Neural cell (in vitro differentiated cells): ENCODE measurements around the gene TUBB3. TPM values are rescaled to one million over a fixed set of nuclear protein-coding genes. Genes with fewer than 3 reads are reported as not detected.

Source experiments
- H2AFZ ChIP-seq: fragments of 200-600, 300-800 bp; sonication (generic), shearing (Covaris generic); 2 replicates; pipeline ENCODE4 v1.6.0; 2014; ENCODE audit warnings: low read depth, mild to moderate bottlenecking, antibody characterized with exemption, low read length, moderate library complexity
- H3F3A ChIP-seq: fragments of 200-600 bp; shearing (Covaris generic); 2 replicates; pipeline ENCODE4 v1.6.1; 2016; ENCODE audit warnings: mild to moderate bottlenecking, moderate library complexity, mixed read lengths, antibody characterized with exemption, low read length; ENCODE audit not compliant: insufficient read depth, poor library complexity, severe bottlenecking
- H3K27ac ChIP-seq: fragments of 200-600, 300-800 bp; sonication (generic), shearing (Covaris generic); 2 replicates; pipeline ENCODE4 v1.5.1; 2014; ENCODE audit warnings: mild to moderate bottlenecking, low read length, moderate library complexity
- H3K27me3 ChIP-seq: fragments of 300-800, 200-600 bp; sonication (generic), shearing (Covaris generic); 2 replicates; pipeline ENCODE4 v1.6.0; 2014; ENCODE audit warnings: mild to moderate bottlenecking, low read depth, low read length, moderate library complexity; ENCODE audit not compliant: insufficient read depth
- H3K36me3 ChIP-seq: fragments of 300-800, 200-600 bp; sonication (generic), shearing (Covaris generic); 2 replicates; pipeline ENCODE4 v1.5.1; 2014; ENCODE audit warnings: mild to moderate bottlenecking, antibody characterized with exemption, low read length, moderate library complexity; ENCODE audit not compliant: insufficient read depth
- H3K4me2 ChIP-seq: fragments of 300-800, 200-600 bp; sonication (generic), shearing (Covaris generic); 2 replicates; pipeline ENCODE4 v1.6.0; 2014; ENCODE audit warnings: mild to moderate bottlenecking, low read length
- H3K4me3 ChIP-seq: fragments of 300-800, 200-600 bp; sonication (generic), shearing (Covaris generic); 2 replicates; pipeline ENCODE4 v1.5.1; 2014; ENCODE audit warnings: mild to moderate bottlenecking, low read length, moderate library complexity
- H3K79me2 ChIP-seq: fragments of 200-600 bp; shearing (Covaris generic); replicated peaks from 2 replicates; pipeline ENCODE4 v1.6.0; 2014; ENCODE audit warnings: mild to moderate bottlenecking, low read length, moderate library complexity; ENCODE audit not compliant: insufficient read depth
- H3K9ac ChIP-seq: fragments of 300-800, 200-600 bp; sonication (generic), shearing (Covaris generic); 2 replicates; pipeline ENCODE4 v1.6.1; 2016; ENCODE audit warnings: mild to moderate bottlenecking, low read length, mixed read lengths
- H3K9me2 ChIP-seq: fragments of 200-600 bp; shearing (Covaris generic); 2 replicates; pipeline ENCODE4 v1.6.1; 2016; ENCODE audit warnings: mild to moderate bottlenecking, low read length, mixed read lengths; ENCODE audit not compliant: insufficient read depth
- H3K9me3 ChIP-seq: fragments of 200-600, 300-800 bp; sonication (generic), shearing (Covaris generic); 2 replicates; pipeline ENCODE4 v1.6.1; 2016; ENCODE audit warnings: mild to moderate bottlenecking, mixed run types, low read length, moderate library complexity, mixed read lengths
- H4K20me1 ChIP-seq: fragments of 200-600 bp; shearing (Covaris generic); 2 replicates; pipeline ENCODE4 v1.6.1; 2016; ENCODE audit warnings: mild to moderate bottlenecking, mixed run types; ENCODE audit not compliant: insufficient read depth
- CTCF ChIP-seq: fragments of 450-650 bp; IDR thresholded peaks from 2 replicates; pipeline ENCODE4 v1.5.1; 2014; ENCODE audit warnings: antibody characterized with exemption, mild to moderate bottlenecking, moderate library complexity; ENCODE audit not compliant: poor library complexity, severe bottlenecking
- EP300 ChIP-seq: fragments of 450-650 bp; conservative IDR thresholded peaks from 2 replicates; pipeline ENCODE4 v1.6.1; 2014; ENCODE audit warnings: antibody characterized with exemption, mild to moderate bottlenecking, moderate library complexity; ENCODE audit not compliant: poor library complexity, severe bottlenecking
- EZH2 ChIP-seq: fragments of 200-600, 300-800 bp; shearing (Covaris generic), sonication (generic); IDR thresholded peaks from 2 replicates; pipeline ENCODE4 v1.6.1; 2014; ENCODE audit warnings: antibody characterized with exemption, low read length, borderline replicate concordance, mild to moderate bottlenecking; ENCODE audit not compliant: insufficient read depth, poor library complexity, severe bottlenecking
- MXI1 ChIP-seq: fragments of 450-650 bp; conservative IDR thresholded peaks from 2 replicates; pipeline ENCODE4 v1.6.1; 2014; ENCODE audit warnings: antibody characterized with exemption, mild to moderate bottlenecking; ENCODE audit not compliant: poor library complexity, severe bottlenecking
- POLR2AphosphoS5 ChIP-seq: IDR thresholded peaks from 2 replicates; pipeline ENCODE4 v1.6.1; 2012
- RAD21 ChIP-seq: fragments of 450-650 bp; conservative IDR thresholded peaks from 2 replicates; pipeline ENCODE4 v1.6.1; 2014; ENCODE audit warnings: antibody characterized with exemption, mild to moderate bottlenecking, moderate library complexity
- REST ChIP-seq: IDR thresholded peaks from 2 replicates; pipeline ENCODE4 v1.6.1; 2012; ENCODE audit warnings: borderline replicate concordance
- SMC3 ChIP-seq: fragments of 450-650 bp; conservative IDR thresholded peaks from 2 replicates; pipeline ENCODE4 v1.6.1; 2014; ENCODE audit warnings: antibody characterized with exemption, mild to moderate bottlenecking, moderate library complexity; ENCODE audit not compliant: poor library complexity
- TAF1 ChIP-seq: IDR thresholded peaks from 2 replicates; pipeline ENCODE4 v1.6.1; 2012; ENCODE audit warnings: low read depth
- polyA plus RNA-seq: library from polyadenylated mRNA; depleted of rRNA; stranded (reverse); fragments of >200 nt; gene quantifications from 2 replicates; pipeline ENCODE4 v1.2.3, GENCODE V29; 2014

The TUBB3 gene
- polyA plus RNA-seq, 1 donor from 2014 or later: 2,442 TPM

- no peak overlapping the region for H2AFZ ChIP-seq
- H3K9ac ChIP-seq: no peak overlapping the region
- H3K79me2 ChIP-seq: no peaks in the 10 kb centered on the region
- H3K27me3 ChIP-seq: no peaks in the 10 kb centered on the region
- no peak overlapping the region for H3K27ac ChIP-seq
- no peaks in the 10 kb centered on the region for H3K36me3 ChIP-seq
- H3K9me2 ChIP-seq: no peaks in the 10 kb centered on the region
- no peaks in the 10 kb centered on the region for H3F3A ChIP-seq
- H3K9me3 ChIP-seq: no peaks in the 10 kb centered on the region
- H3K4me2 ChIP-seq: no peak overlapping the region
- no peaks in the 10 kb centered on the region for H4K20me1 ChIP-seq
- H3K4me3 ChIP-seq: no peak overlapping the region
- no peak for TF ChIP-seq TAF1
- no peak for TF ChIP-seq RAD21
- no peak for TF ChIP-seq REST
- TF ChIP-seq EP300: no peak
- no peak for TF ChIP-seq CTCF
- no peak for TF ChIP-seq MXI1
- TF ChIP-seq EZH2: no peak
- TF ChIP-seq POLR2AphosphoS5: no peak
- no peak for TF ChIP-seq SMC3
These were observed 17.5 kb upstream of the TUBB3 start for GRCh38 chr16:89905511-89906139.

- H3K79me2 ChIP-seq: no peaks in the 10 kb centered on the region
- no peak overlapping the region for H3K27ac ChIP-seq
- H3K9me3 ChIP-seq: no peaks in the 10 kb centered on the region
- no peaks in the 10 kb centered on the region for H3K36me3 ChIP-seq
- TF ChIP-seq RAD21 (no peak), POLR2AphosphoS5 (no peak), REST (no peak), CTCF (no peak), SMC3 (no peak), EZH2 (no peak), TAF1 (no peak), EP300 (no peak), MXI1 (no peak)
- H3K4me2 ChIP-seq: no peak overlapping the region
- no peak overlapping the region for H3K9ac ChIP-seq
- H3K4me3 ChIP-seq: no peak overlapping the region
- H3F3A ChIP-seq: no peaks in the 10 kb centered on the region
- no peaks in the 10 kb centered on the region for H4K20me1 ChIP-seq
- no peaks in the 10 kb centered on the region for H3K27me3 ChIP-seq
- H3K9me2 ChIP-seq: no peaks in the 10 kb centered on the region
- H2AFZ ChIP-seq: no peak overlapping the region
These were observed 16.8 kb upstream of the TUBB3 start for GRCh38 chr16:89906140-89907025.
